HepG2 (cell line): Measurements from ENCODE around the gene SRP68. TPM values are rescaled to one million over a fixed set of nuclear protein-coding genes. Genes with fewer than 3 reads are reported as not detected.

Source experiments
- CERS6 ChIP-seq: sonication (generic); formaldehyde crosslinking; IDR thresholded peaks from 2 replicates; pipeline ENCODE4 v1.5.0; 2020; ENCODE audit warnings: missing genetic modification reagents
- ERF ChIP-seq: IDR thresholded peaks from 2 replicates; pipeline ENCODE4 v1.6.1; 2018; ENCODE audit warnings: missing biosample characterization, missing genetic modification reagents
- FOXM1 ChIP-seq: sonication (generic); formaldehyde crosslinking; IDR thresholded peaks from 2 replicates; pipeline ENCODE4 v1.5.0; 2020; ENCODE audit warnings: missing genetic modification reagents
- HNF1B ChIP-seq: sonication (generic); formaldehyde crosslinking; IDR thresholded peaks from 2 replicates; pipeline ENCODE4 v1.5.1; 2020; ENCODE audit warnings: mild to moderate bottlenecking, moderate library complexity, missing genetic modification reagents
- HOXA7 ChIP-seq: sonication (generic); formaldehyde crosslinking; IDR thresholded peaks from 2 replicates; pipeline ENCODE4 v1.8.1; 2022; ENCODE audit warnings: mild to moderate bottlenecking, missing genetic modification reagents, moderate library complexity
- KDM5B ChIP-seq: sonication (generic); formaldehyde crosslinking; IDR thresholded peaks from 2 replicates; pipeline ENCODE4 v1.4.0; 2020; ENCODE audit warnings: missing genetic modification reagents, mild to moderate bottlenecking, borderline replicate concordance
- MIER2 ChIP-seq: IDR thresholded peaks from 2 replicates; pipeline ENCODE4 v1.6.1; 2016; ENCODE audit warnings: missing biosample characterization, missing genetic modification reagents
- NR2F6 ChIP-seq, 2 experiments: IDR thresholded peaks; 2 replicates each; pipeline ENCODE4 v1.6.1; 2016; ENCODE audit warnings: antibody characterized with exemption in 1 of 2, mild to moderate bottlenecking in 1 of 2
- PAX8 ChIP-seq: sonication (generic); formaldehyde crosslinking; IDR thresholded peaks from 2 replicates; pipeline ENCODE4 v1.8.0; 2022; ENCODE audit warnings: mild to moderate bottlenecking, missing genetic modification reagents, borderline replicate concordance
- RXRA ChIP-seq: sonication (generic); formaldehyde crosslinking; IDR thresholded peaks from 2 replicates; pipeline ENCODE4 v1.5.1; 2020; ENCODE audit warnings: missing genetic modification reagents
- SALL2 ChIP-seq: sonication (generic); formaldehyde crosslinking; IDR thresholded peaks from 2 replicates; pipeline ENCODE4 v1.8.1; 2023; ENCODE audit warnings: mild to moderate bottlenecking, missing genetic modification reagents, inconsistent platforms
- TAF1 ChIP-seq: sonication (generic); formaldehyde crosslinking; IDR thresholded peaks from 2 replicates; pipeline ENCODE4 v1.4.0; 2020; ENCODE audit warnings: missing genetic modification reagents
- ZBTB1 ChIP-seq: sonication (generic); formaldehyde crosslinking; IDR thresholded peaks from 2 replicates; pipeline ENCODE4 v1.4.0; 2020; ENCODE audit warnings: missing genetic modification reagents, borderline replicate concordance
- ZBTB39 ChIP-seq: sonication (generic); formaldehyde crosslinking; IDR thresholded peaks from 2 replicates; pipeline ENCODE4 v1.5.0; 2020; ENCODE audit warnings: missing genetic modification reagents
- ZFP36L1 ChIP-seq: sonication (generic); formaldehyde crosslinking; IDR thresholded peaks from 2 replicates; pipeline ENCODE4 v1.8.0; 2022; ENCODE audit warnings: mild to moderate bottlenecking, missing genetic modification reagents, moderate library complexity
- ZNF235 ChIP-seq: sonication (generic); formaldehyde crosslinking; IDR thresholded peaks from 2 replicates; pipeline ENCODE4 v1.8.1; 2023; ENCODE audit warnings: mild to moderate bottlenecking, missing genetic modification reagents, borderline replicate concordance
- ZNF564 ChIP-seq: sonication (generic); formaldehyde crosslinking; IDR thresholded peaks from 2 replicates; pipeline ENCODE4 v1.8.1; 2023; ENCODE audit warnings: mild to moderate bottlenecking, missing genetic modification reagents
- ZNF598 ChIP-seq: sonication (generic); formaldehyde crosslinking; IDR thresholded peaks from 2 replicates; pipeline ENCODE4 v1.5.1; 2020; ENCODE audit warnings: mild to moderate bottlenecking, missing genetic modification reagents, borderline replicate concordance
- ZNF816 ChIP-seq: sonication (generic); formaldehyde crosslinking; IDR thresholded peaks from 2 replicates; pipeline ENCODE4 v1.8.0; 2022; ENCODE audit warnings: missing genetic modification reagents, mild to moderate bottlenecking, borderline replicate concordance
- polyA plus RNA-seq, 8 experiments: library from polyadenylated mRNA; depleted of rRNA in 3 of 8; stranded (reverse) in 7 of 8; unstranded in 1 of 8; fragments of >200 nt; fragmentation: Illumina TruSeq in 4 of 8; extraction: Trizol in 4 of 8; gene quantifications; 2 replicates each; pipeline versions ENCODE4 v1.2.1 to v1.2.3, GENCODE V29; 2011 to 2016; ENCODE audit warnings: low read depth in 4 of 8, missing spikeins in 1 of 8, mixed read lengths in 1 of 8; ENCODE audit not compliant: insufficient read depth in 1 of 8
- total RNA-seq, 5 experiments: library from RNA; depleted of rRNA; stranded (reverse); fragments of >200 nt; fragmentation: Illumina TruSeq; extraction: Trizol; gene quantifications; 2 replicates each; pipeline ENCODE4 v1.2.3, GENCODE V29; 2016; ENCODE audit warnings: low read depth in 1 of 5
- TF ChIP-seq, protein P1 (sequence below): sonication (generic); formaldehyde crosslinking; IDR thresholded peaks from 2 replicates; pipeline ENCODE4 v1.4.0; 2020; ENCODE audit warnings: missing genetic modification reagents, borderline replicate concordance
- TF ChIP-seq, protein P2 (sequence below): sonication (generic); formaldehyde crosslinking; IDR thresholded peaks from 2 replicates; pipeline ENCODE4 v1.5.0; 2020; ENCODE audit warnings: missing genetic modification reagents

SRP68 gene
- total and polyA plus RNA-seq, 2 of the 13 experiments (the other 11 are each of a cell fraction or from before 2014, with no cell fraction given) = 39.8 to 74.3 TPM

GRCh38 chr17:76032073-76032779, 40.1 kb downstream of the SRP68 start (continued):
- TF ChIP-seq ZBTB39 = no peak
- no peak for TF ChIP-seq ZNF235
- TF ChIP-seq ZNF564 = no peak
- TF ChIP-seq RXRA (CRISPR knock-in tag) = peak; percentile 60
- peak; percentile 60; the same call in 1 of the 2 replicates for TF ChIP-seq ZNF598 (CRISPR knock-in tag)
- peak; percentile 82 for TF ChIP-seq ERF (CRISPR knock-in tag)
- no peak for TF ChIP-seq HOXA7 (CRISPR knock-in tag)
- TF ChIP-seq, protein P1, sequence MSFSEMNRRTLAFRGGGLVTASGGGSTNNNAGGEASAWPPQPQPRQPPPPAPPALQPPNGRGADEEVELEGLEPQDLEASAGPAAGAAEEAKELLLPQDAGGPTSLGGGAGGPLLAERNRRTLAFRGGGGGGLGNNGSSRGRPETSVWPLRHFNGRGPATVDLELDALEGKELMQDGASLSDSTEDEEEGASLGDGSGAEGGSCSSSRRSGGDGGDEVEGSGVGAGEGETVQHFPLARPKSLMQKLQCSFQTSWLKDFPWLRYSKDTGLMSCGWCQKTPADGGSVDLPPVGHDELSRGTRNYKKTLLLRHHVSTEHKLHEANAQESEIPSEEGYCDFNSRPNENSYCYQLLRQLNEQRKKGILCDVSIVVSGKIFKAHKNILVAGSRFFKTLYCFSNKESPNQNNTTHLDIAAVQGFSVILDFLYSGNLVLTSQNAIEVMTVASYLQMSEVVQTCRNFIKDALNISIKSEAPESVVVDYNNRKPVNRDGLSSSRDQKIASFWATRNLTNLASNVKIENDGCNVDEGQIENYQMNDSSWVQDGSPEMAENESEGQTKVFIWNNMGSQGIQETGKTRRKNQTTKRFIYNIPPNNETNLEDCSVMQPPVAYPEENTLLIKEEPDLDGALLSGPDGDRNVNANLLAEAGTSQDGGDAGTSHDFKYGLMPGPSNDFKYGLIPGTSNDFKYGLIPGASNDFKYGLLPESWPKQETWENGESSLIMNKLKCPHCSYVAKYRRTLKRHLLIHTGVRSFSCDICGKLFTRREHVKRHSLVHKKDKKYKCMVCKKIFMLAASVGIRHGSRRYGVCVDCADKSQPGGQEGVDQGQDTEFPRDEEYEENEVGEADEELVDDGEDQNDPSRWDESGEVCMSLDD = no peak
- TF ChIP-seq KDM5B = peak; percentile 80; the same call in 1 of the 2 replicates
- TF ChIP-seq, protein P2, sequence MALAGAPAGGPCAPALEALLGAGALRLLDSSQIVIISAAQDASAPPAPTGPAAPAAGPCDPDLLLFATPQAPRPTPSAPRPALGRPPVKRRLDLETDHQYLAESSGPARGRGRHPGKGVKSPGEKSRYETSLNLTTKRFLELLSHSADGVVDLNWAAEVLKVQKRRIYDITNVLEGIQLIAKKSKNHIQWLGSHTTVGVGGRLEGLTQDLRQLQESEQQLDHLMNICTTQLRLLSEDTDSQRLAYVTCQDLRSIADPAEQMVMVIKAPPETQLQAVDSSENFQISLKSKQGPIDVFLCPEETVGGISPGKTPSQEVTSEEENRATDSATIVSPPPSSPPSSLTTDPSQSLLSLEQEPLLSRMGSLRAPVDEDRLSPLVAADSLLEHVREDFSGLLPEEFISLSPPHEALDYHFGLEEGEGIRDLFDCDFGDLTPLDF = no peak
- peak; percentile 72; the same call in 1 of the 2 replicates for TF ChIP-seq HNF1B (CRISPR knock-in tag)
- no peak for TF ChIP-seq ZNF816 (CRISPR knock-in tag)
- no peak for TF ChIP-seq ZFP36L1 (CRISPR knock-in tag)
- no peak for TF ChIP-seq CERS6
- TF ChIP-seq PAX8 (CRISPR knock-in tag) = no peak
- TF ChIP-seq ZBTB1 (CRISPR knock-in tag) = no peak
- no peak for TF ChIP-seq FOXM1
- peak; percentile 19; the same call in 1 of the 2 replicates for TF ChIP-seq TAF1 (CRISPR knock-in tag)
- no peak; the same call in 1 of the 2 replicates for TF ChIP-seq SALL2
- TF ChIP-seq MIER2 (CRISPR knock-in tag) = 0 out of 2 replicates have a peak, but pooled peaks have one; percentile 44
- no peak for TF ChIP-seq NR2F6 (IDR thresholded peaks at IDR 0.05)
- no peak for TF ChIP-seq NR2F6 (CRISPR knock-in tag; IDR thresholded peaks at IDR 0.05)
